C1 segment of cervical spinal cord (tissue), 14 donors: Measurements from ENCODE around the gene LRRK1.

Experiments used
- DNase-seq, 14 donors: peaks; one replicate each; lab custom pipeline; 2025; lab: John Stamatoyannopoulos, UW

Gene LRRK1

GRCh38 chr15:101057841-101058407 is 138.8 kb downstream of the LRRK1 start:
- DNase-seq: no peak

- no peak for DNase-seq
These were observed 139.6 kb downstream of the LRRK1 start for GRCh38 chr15:101058735-101059134.

- DNase-seq: no peak
These were observed 140.5 kb downstream of the LRRK1 start for GRCh38 chr15:101059381-101060341.

- DNase-seq: no peak
These were observed 141.7 kb downstream of the LRRK1 start for GRCh38 chr15:101060576-101061551.

GRCh38 chr15:101062063-101062462 is 142.9 kb downstream of the LRRK1 start:
- no peak for DNase-seq

GRCh38 chr15:101062471-101063171 is 143.5 kb downstream of the LRRK1 start:
- no peak for DNase-seq

- DNase-seq: no peak
These were observed 144.1 kb downstream of the LRRK1 start for GRCh38 chr15:101063212-101063611.

GRCh38 chr15:101063891-101064794 is 145.0 kb downstream of the LRRK1 start:
- DNase-seq: peak in 8 of 14 donors; percentile 18 to 75 (median 54)

GRCh38 chr15:101064795-101065569 is 145.8 kb downstream of the LRRK1 start:
- no peak for DNase-seq

GRCh38 chr15:101065570-101066221 is 146.5 kb downstream of the LRRK1 start:
- no peak for DNase-seq

- no peak for DNase-seq
These were observed 147.6 kb downstream of the LRRK1 start for GRCh38 chr15:101066501-101067408.

- DNase-seq: no peak
These were observed 148.7 kb downstream of the LRRK1 start for GRCh38 chr15:101067660-101068522.

- no peak for DNase-seq
These were observed 149.4 kb downstream of the LRRK1 start for GRCh38 chr15:101068523-101068960.

GRCh38 chr15:101068961-101069653 is 149.9 kb downstream of the LRRK1 start:
- DNase-seq: no peak

- no peak for DNase-seq
These were observed 150.5 kb downstream of the LRRK1 start for GRCh38 chr15:101069654-101069973.

GRCh38 chr15:101070024-101070423 is 150.9 kb downstream of the LRRK1 start:
- no peak for DNase-seq
